Endothelial cell of umbilical vein (primary cell): ENCODE measurements around the gene GIPC1.

Experiments used
- FOS ChIP-seq: IDR thresholded peaks from 2 replicates; pipeline ENCODE4 v1.6.1; 2011; ENCODE audit warnings: mild to moderate bottlenecking, low read length, moderate library complexity, borderline replicate concordance; ENCODE audit not compliant: insufficient read depth
- GATA2 ChIP-seq: IDR thresholded peaks from 2 replicates; pipeline ENCODE4 v1.7.0; 2011; ENCODE audit warnings: low read depth, mild to moderate bottlenecking, moderate library complexity, mixed read lengths, low read length; ENCODE audit not compliant: insufficient read length, insufficient read depth
- MAX ChIP-seq: IDR thresholded peaks from 2 replicates; pipeline ENCODE4 v1.6.1; 2011; ENCODE audit not compliant: insufficient read depth, insufficient read length
- MYC ChIP-seq: IDR thresholded peaks from one replicate; pipeline ENCODE4 v1.6.1; 2011; ENCODE audit warnings: mild to moderate bottlenecking, low read depth, low read length
- POLR2A ChIP-seq: IDR thresholded peaks from 2 replicates; pipeline ENCODE4 v1.6.1; 2012; ENCODE audit warnings: low read depth, mild to moderate bottlenecking, control low read depth, low read length
- TF ChIP-seq, protein P1 (sequence below), 2 donors: IDR thresholded peaks; 1 replicate in 1 of 2; 2 replicates in 1 of 2; pipeline ENCODE4 v1.5.1; 2011; ENCODE audit warnings: low read length in 2 of 2, mild to moderate bottlenecking in 2 of 2, moderate library complexity in 2 of 2, control low read depth in 1 of 2, inconsistent platforms in 1 of 2, low read depth in 1 of 2; ENCODE audit not compliant: insufficient read depth in 1 of 2; ENCODE audit errors: extremely low read depth in 1 of 2

- no peak for TF ChIP-seq MYC
- no peak for TF ChIP-seq POLR2A
- TF ChIP-seq, protein P1, sequence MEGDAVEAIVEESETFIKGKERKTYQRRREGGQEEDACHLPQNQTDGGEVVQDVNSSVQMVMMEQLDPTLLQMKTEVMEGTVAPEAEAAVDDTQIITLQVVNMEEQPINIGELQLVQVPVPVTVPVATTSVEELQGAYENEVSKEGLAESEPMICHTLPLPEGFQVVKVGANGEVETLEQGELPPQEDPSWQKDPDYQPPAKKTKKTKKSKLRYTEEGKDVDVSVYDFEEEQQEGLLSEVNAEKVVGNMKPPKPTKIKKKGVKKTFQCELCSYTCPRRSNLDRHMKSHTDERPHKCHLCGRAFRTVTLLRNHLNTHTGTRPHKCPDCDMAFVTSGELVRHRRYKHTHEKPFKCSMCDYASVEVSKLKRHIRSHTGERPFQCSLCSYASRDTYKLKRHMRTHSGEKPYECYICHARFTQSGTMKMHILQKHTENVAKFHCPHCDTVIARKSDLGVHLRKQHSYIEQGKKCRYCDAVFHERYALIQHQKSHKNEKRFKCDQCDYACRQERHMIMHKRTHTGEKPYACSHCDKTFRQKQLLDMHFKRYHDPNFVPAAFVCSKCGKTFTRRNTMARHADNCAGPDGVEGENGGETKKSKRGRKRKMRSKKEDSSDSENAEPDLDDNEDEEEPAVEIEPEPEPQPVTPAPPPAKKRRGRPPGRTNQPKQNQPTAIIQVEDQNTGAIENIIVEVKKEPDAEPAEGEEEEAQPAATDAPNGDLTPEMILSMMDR (IDR thresholded peaks at IDR 0.05; ENCODE audit: extremely low read depth in 1 of 2, insufficient read depth in 1 of 2, low read depth in 1 of 2, low read length in 2 of 2) = no peak
- TF ChIP-seq GATA2 = no peak
- no peak for TF ChIP-seq MAX
- TF ChIP-seq FOS = no peak
Measured at GRCh38 chr19:14544977-14545715, 49.2 kb upstream of the GIPC1 start.
